VCaP (cell line): Measurements from ENCODE around the gene DONSON.
A peak's percentile ranks its signal among the peaks of the same experiment; 100 is the strongest.

Experiments used
- H3K27ac ChIP-seq: fragments of 450-650 bp; 2 replicates; pipeline ENCODE4 v1.5.1; 2017
- TF ChIP-seq, protein P1 (sequence below): fragments of 450-650 bp; conservative IDR thresholded peaks from 2 replicates; pipeline ENCODE4 v1.5.1; 2017; ENCODE audit warnings: mild to moderate bottlenecking, moderate library complexity

Gene DONSON

DNA sequence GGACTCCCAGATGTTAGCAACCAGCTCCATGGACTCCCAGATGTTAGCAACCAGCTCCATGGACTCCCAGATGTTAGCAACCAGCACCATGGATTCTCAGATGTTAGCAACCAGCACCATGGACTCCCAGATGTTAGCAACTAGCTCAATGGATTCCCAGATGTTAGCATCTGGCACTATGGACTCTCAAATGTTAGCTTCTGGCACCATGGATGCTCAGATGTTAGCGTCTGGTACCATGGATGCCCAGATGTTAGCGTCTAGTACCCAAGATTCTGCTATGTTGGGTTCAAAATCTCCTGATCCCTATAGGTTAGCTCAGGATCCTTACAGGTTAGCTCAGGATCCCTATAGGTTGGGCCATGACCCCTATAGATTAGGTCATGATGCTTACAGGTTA, 36.8 kb downstream of the DONSON start:
- no peak overlapping the region for H3K27ac ChIP-seq
- TF ChIP-seq, protein P1, sequence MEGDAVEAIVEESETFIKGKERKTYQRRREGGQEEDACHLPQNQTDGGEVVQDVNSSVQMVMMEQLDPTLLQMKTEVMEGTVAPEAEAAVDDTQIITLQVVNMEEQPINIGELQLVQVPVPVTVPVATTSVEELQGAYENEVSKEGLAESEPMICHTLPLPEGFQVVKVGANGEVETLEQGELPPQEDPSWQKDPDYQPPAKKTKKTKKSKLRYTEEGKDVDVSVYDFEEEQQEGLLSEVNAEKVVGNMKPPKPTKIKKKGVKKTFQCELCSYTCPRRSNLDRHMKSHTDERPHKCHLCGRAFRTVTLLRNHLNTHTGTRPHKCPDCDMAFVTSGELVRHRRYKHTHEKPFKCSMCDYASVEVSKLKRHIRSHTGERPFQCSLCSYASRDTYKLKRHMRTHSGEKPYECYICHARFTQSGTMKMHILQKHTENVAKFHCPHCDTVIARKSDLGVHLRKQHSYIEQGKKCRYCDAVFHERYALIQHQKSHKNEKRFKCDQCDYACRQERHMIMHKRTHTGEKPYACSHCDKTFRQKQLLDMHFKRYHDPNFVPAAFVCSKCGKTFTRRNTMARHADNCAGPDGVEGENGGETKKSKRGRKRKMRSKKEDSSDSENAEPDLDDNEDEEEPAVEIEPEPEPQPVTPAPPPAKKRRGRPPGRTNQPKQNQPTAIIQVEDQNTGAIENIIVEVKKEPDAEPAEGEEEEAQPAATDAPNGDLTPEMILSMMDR = no peak

DNA sequence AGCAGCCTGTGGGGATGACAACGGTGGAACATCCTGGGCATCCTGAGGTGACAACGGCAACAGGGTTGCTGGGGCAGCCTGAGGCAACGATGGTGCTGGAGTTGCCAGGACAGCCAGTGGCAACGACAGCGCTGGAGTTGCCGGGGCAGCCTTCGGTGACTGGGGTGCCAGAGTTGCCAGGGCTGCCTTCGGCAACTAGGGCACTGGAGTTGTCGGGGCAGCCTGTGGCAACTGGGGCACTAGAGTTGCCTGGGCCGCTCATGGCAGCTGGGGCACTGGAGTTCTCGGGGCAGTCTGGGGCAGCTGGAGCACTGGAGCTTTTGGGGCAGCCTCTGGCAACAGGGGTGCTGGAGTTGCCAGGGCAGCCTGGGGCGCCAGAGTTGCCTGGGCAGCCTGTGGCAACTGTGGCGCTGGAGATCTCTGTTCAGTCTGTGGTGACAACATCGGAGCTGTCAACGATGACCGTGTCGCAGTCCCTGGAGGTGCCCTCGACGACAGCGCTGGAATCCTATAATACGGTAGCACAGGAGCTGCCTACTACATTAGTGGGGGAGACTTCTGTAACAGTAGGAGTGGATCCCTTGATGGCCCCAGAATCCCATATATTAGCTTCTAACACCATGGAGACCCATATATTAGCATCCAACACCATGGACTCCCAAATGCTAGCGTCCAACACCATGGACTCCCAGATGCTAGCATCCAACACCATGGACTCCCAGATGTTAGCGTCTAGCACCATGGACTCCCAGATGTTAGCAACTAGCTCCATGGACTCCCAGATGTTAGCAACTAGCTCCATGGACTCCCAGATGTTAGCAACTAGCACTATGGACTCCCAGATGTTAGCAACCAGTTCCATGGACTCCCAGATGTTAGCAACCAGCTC, 37.5 kb downstream of the DONSON start:
- TF ChIP-seq, protein P1 = no peak

DNA sequence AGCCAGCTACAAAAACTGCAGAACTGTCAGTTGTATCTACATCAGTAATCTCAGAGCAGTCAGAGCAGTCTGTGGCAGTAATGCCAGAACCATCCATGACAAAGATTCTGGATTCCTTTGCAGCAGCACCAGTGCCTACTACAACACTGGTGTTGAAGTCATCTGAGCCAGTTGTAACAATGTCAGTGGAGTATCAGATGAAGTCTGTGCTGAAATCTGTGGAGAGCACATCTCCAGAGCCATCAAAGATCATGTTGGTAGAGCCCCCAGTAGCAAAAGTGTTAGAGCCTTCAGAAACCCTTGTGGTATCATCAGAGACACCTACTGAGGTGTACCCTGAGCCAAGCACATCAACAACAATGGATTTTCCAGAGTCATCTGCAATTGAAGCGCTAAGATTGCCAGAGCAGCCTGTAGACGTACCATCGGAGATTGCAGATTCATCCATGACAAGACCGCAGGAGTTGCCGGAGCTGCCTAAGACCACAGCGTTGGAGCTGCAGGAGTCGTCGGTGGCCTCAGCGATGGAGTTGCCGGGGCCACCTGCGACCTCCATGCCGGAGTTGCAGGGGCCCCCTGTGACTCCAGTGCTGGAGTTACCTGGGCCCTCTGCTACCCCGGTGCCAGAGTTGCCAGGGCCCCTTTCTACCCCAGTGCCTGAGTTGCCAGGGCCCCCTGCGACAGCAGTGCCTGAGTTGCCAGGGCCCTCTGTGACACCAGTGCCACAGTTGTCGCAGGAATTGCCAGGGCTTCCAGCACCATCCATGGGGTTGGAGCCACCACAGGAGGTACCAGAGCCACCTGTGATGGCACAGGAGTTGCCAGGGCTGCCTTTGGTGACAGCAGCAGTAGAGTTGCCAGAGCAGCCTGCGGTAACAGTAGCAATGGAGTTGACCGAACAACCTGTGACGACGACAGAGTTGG, 38.4 kb downstream of the DONSON start:
- TF ChIP-seq, protein P1 = no peak
- H3K27ac ChIP-seq = no peak overlapping the region

More for the DNA sequence above, 37.5 kb downstream of the DONSON start:
- no peak overlapping the region for H3K27ac ChIP-seq

DNA sequence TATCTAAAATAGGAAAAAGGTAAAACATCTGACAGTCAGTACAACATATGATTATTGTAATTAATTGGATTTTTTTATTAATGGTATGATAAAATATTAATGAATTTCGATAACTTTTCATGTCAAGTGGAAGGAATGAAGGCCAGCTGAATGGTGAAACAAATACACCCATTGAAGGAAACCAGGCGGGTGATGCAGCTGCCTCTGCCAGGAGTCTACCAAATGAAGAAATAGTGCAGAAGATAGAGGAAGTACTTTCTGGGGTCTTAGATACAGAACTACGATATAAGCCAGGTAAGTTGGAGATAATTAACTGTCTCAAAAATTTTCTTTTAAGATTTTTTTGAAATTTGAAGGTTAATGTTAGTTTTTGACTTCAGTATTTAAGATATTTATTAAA, 42.4 kb downstream of the DONSON start:
- TF ChIP-seq, protein P1 = no peak
- no peak overlapping the region for H3K27ac ChIP-seq

DNA sequence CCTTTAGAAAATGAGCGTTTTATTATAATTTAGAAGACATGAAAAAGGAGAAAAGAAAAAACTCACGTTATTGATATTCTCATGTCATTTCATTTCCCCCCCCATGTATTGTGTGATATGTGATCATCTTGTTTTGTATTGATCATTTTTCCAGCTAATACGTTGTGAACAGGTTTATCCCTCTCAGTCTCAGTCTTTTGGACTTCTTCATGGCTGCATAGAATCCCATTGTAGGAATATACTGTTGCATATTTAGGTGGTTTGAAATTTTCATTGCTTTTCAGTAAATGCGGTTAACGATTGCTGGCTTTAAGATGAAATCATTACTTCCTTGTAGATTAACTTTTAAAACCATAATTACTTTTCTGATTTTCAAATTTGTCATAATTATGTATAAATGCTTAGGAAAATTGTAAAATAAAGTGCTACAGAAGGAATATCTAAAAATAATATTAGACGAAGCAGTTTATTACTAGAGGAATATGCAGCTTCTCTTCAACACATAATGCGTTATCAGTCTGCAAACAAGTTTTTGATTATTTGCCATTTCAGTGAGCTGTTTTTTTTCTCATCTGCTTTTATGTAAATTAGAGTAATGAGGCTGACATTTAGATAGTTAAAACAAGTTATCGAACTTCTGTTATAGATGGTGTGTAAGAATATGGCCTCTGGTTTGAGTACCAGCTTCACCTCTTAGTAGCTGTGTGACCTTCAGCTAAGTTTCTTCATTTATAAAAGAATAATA, 43.9 kb downstream of the DONSON start:
- peak overlapping the region; percentile 100 for H3K27ac ChIP-seq
- TF ChIP-seq, protein P1 = no peak

DNA sequence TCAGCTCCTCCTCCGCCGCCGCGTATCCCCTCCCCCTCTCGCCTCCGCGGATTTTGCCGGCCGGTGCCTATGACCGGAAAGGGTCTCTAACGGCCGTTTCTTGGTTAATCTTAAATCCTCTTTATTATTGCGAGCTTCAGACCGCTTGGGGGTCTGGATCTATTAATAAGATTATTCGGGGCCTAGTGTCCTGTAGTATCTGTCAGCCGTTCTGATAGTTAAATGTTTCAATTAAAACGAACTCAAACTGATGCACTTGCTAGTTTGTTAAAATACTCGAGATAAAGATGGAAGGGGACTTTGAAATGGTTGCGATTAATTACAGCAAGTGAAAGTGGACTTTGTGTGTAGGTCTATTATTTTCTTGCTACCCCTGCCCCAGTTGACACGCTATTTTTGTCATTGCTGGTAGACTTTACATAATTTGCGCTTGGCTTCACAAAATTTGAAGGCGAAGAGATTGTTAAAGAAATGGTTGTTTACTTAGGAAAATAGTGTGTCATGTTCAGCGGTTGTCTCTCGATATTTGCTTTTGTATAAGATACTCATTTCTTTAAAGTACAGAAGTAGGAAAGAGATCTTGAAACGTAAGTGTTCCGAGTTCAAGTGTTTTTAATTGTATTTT, 44.9 kb downstream of the DONSON start:
- H3K27ac ChIP-seq = peak overlapping the region; percentile 100

More for the DNA sequence above, 44.9 kb downstream of the DONSON start:
- TF ChIP-seq, protein P1 = no peak
